HS-5 (cell line): ENCODE measurements around the gene SOCS2.

Source experiments
- DNase-seq: peaks from one replicate; pipeline ENCODE4 v3.0.0-alpha.2; 2012; ENCODE audit warnings: low read depth

Gene SOCS2

DNA sequence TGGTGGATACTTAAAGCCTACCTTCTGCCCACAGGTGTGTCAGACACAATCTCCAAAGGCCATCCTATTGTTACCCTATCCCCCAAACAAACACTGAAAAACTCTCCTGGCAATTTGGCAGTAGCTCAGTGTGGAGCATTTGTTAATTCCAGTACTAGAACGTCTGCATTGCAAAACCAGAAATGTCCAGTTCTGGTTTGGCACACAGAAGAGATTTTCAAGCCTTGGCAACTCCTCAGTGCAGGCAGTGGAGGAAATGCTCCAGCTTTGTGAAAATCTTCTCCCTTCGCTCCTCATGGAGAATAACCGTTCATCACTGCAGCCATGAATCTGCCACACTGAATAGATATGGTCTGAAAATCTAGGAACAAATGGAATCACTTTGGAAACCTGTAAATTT is 5.3 kb upstream of the SOCS2 start:
- no peak for DNase-seq

DNA sequence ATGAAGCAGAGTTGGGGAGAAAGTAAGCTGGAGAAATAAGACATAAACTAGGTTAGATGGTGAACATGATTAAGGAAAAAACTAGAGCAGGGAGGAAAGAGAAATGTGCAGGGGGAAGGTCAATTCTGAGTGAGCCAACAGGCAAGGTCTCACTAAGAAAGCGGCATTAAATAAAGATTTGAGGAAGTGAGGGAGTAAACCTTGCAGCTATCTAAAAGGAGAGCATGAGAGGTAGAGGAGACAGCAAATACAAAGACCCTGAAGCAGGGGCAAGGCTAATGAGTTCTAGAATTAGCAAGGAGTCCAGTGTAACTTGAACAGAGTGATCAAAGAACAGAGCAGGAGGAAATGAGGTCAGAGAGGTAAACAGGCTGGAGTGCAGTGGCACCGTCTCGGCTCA is 4.4 kb upstream of the SOCS2 start:
- no peak for DNase-seq

DNA sequence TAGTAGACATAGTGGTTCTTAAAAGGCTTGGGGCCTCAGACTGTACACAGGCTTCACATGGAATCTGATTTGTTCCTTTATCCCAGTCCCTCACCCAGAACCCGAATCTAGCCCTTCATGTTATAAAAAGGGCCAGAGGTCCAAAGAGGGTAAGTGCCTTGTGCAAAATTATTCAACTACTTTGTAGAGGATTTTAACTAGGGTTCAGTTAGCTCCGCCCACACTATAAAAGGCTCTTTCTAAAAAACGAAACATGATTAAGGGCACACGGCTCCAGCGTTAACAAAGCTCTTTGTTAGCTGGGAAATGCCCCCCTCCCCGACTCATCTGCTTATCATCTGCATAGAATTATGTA is 3.2 kb upstream of the SOCS2 start:
- no peak for DNase-seq

DNA sequence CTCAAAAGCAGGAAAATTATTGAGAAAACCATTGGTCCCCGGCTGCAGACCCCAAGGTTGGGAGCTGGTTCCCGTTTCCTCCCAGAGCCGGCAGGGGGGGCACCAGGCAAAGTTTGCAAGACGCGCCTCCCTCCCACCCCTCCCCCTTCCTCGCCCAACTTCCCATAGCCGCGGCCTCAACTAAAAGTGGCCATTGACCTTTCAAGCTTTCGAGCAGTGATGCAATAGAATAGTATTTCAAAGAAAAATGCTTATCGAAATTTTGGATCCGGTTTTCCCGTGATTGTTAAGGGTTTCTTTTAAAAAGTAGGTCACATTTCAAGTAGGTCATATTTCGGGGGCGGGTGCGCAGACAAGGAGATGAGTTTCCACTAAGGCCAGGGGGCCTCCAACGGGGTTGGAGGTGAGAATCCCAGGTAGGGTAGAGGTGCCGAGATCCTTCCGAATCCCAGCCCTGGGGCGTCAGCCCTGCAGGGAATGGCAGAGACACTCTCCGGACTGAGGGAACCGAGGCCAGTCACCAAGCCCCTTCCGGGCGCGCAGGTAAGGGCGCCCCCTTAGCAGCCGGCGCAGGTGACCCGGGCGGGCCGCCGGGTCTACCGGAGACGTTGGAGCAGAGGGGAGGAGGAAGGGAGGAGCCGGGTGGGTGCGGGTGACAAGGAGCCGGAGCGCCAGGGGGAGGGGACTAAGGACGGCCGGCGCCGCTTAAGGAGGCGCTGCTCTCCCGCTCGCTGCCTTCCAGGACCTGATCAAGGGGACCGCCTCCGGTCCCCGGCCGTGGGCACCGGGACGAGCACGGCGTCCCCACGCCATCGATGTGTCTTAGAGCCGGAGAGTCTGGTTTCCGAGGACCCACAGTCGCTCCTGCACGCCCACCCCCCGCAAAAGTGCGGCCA is 2.6 kb upstream of the SOCS2 start:
- DNase-seq: peak; percentile 53

DNA sequence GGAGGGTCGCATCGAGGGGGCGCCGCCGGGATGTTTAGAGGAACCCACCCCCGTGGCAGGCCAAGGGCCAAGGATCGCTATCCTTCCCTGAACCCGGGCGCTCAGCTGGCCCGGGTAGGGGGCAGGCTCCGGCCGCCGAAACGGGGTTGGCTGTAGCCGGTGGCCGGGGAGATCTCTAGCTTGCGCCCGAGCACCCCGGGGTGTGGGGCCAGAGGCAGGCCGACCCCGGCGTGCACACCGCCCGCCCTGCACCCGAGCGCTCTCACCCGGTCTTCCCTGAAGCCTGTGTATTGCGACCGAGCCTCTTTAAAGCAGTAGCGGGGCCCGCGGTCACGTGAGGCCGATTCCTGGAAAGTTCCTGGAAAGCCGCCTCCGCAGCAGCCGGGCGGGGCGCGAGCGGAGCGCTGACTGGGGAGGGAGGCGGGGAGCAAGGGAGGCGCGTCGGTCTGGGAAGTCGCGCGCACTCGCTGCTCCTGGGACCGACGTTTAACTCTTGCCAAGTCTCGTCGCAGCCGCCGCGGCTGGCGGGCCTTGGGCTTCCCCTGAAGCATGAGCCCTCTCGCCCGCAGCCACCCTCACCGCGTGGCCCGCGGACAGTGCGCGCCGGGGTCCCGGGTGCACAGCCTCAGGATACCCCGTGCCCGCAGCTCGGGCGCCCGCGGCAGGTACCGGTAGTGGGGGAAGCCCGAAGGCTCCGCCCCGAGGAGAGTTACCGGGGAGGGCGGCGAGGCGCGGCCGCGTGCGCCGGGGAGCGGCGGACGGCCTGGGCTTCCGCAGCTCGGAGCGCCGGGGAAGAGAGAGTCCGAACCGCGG is 1.7 kb upstream of the SOCS2 start:
- peak; percentile 59 for DNase-seq

DNA sequence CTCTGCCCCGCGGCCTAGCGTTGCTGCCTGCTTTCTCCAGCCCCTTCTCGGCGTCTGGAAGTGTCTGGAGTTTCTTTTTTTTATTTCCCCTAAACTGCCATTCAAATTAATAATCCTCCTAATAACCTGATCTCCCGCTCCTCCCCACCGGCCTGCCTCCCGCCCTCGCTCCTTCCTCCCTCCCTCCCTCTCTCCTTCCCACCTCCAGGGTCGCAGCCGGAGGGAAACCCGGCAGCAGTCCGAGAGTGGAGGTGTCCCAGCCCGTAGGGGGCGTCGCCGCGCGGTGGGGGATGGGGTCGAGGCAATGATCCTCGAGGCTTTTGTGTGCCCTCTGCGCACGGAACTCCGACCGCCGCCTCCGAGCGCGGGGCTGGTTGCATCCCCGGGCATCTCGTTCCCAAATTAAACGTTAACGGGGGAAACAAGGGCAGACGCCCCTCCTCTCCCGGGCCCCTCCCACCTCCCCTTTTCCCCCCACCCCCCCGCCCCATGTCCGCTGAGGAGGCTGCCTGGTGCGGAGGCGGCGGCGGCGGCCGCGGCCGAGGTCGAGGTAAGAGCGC is 1.0 kb upstream of the SOCS2 start:
- DNase-seq: no peak

DNA sequence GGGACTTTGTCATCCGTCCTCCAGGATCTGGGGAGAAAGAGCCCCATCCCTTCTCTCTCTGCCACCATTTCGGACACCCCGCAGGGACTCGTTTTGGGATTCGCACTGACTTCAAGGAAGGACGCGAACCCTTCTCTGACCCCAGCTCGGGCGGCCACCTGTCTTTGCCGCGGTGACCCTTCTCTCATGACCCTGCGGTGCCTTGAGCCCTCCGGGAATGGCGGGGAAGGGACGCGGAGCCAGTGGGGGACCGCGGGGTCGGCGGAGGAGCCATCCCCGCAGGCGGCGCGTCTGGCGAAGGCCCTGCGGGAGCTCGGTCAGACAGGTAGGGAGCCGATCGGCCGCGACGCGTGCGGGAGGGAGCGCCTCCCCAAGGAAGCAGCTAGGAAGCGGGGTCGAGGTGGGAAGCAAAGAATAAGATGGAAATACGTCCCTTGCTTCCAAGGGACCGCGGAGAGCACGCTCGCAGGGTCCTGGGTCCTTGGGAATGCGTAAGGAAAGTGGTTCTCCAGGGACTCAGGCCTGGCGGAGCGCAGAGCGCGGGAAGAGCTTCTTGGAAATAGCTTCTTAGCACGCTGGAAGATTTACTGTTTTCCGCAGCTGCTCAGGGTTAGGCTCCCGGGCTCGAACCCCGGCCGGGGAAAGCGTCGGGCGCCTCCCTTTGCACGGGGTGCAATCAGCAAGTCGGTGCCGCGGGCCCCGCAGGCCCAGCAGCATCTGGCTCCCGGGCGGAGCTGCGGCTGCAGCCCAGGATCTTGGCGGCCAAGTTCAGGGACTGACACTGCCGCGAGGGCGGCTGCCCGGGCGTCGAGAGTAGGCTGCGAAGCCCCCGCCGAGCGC is 457 bp downstream of the SOCS2 start:
- DNase-seq: no peak

DNA sequence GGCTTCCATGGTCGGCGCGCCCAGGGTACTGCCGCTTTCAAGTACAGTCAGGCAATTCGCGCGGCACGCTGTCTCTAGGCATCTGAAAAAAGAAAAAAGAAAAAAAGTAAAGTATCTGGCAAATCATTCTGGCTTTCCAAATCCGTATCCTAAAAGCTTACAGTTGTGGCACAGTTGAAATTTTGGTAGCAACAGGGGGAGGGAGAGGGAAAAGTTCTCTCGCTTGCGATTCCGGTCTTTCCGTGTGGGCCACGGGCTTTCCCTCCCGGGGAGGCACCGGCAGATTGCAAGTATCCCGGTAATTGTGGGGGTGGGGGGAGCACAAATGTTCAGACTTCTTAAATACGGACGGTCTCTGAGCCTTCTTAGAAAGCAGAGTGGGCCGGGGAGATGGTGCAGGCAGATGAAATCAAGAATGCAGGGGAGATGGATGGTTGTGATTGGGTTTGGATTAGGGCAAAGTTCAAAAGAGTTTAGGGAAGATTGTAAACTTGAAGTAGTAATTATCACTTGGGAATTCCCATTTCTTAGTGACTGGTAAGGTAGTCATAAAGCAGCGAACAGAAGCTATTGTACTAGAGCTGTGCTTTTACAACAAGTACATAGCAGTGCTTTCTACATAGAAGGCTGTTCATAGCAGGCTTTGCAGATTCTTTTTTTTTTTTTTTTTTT is 1.2 kb downstream of the SOCS2 start:
- no peak for DNase-seq

DNA sequence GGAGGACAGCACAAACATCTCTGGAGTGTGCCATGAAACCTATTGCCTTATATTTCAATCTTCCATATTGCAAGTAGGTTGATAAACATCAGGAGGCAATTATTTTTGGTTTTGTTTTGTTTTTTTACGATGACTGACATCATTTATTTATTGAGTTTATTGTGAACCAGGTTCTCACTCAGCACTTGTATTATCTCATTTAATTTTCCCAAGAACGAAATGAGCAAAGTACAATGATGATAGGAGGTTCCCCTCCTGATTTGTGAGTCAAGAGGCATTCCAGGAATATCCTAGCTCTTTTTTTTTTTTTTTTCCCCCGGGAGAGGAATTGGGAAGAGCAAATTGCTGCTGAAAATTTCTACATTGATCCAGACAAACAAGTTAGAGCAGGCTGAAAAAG is 4.7 kb downstream of the SOCS2 start:
- no peak for DNase-seq

DNA sequence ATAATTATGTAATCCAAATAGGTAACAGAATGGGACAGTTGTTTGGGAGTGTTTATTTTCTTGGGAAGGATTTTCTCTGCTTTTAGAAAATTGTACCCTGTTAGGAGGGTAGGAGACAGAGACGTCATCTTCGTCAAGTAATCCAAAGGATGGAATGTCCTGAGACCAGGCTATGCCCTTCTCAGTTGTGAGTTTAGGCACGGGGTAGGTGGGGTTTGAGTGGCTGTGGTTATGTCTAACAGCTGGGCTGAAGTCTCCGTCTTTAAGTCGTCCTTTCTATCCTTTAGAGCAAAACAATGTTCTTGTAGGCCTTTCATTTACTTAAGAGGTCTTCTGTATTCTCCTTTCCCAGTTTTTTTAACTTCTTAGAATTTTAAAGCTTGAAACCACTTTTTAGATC is 5.7 kb downstream of the SOCS2 start:
- no peak for DNase-seq

DNA sequence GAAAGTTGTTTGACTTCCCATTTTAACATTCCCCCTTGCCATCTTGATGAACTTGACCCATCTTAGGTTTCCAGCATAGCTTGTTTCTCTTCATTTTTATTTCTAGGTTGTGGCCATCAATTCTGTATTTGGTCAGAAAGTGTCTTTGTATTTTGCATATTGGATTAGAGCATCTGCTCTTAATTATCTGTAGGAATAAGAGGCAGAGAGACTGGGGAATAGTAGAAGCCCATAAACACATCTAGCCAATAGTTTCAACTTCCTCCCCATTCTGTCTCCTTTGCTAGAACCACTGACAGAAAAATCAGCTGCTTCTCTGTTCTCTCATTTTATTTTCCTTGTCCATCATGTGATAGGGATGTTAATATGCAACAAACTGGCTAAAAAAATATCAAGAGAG is 8.2 kb downstream of the SOCS2 start:
- DNase-seq: no peak

DNA sequence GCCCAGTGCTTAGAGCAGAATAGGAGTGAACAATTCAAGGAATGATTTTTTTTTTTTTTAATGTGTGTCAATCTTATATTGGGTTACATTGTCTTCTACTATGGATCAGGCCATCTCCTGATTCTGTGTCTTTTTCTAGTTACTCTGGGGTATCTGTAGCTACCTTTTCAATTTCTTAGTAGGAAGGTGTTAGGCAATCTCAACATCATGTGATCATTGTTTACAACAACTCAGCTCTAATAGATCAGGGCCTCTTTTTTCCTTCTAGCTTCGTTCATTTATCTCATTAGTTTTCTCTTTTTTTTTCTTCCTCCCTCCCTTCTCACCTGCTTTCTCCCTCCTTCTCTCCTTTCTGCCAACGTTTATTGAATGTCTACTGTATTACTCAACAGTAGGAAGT is 8.9 kb downstream of the SOCS2 start:
- no peak for DNase-seq

DNA sequence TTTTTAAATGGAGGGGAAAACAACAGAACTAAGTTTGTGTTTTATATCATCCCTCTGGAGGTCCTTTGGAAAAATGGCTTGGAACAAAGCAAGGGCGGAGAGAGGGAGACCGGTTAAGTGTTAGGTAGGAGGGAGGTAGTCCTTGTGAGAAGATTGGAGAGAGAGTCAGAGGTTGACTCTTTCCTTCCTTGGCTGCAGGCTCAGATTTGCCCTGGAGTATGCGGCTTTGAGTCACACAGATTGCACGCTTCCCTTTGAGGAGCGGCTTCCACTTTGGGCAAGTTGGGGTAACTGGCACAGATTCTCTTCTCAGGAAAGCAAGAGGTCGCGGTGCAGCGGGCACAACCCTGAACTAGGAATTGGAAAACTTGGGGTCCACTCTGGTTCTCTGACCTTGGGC is 9.9 kb downstream of the SOCS2 start:
- DNase-seq: no peak

DNA sequence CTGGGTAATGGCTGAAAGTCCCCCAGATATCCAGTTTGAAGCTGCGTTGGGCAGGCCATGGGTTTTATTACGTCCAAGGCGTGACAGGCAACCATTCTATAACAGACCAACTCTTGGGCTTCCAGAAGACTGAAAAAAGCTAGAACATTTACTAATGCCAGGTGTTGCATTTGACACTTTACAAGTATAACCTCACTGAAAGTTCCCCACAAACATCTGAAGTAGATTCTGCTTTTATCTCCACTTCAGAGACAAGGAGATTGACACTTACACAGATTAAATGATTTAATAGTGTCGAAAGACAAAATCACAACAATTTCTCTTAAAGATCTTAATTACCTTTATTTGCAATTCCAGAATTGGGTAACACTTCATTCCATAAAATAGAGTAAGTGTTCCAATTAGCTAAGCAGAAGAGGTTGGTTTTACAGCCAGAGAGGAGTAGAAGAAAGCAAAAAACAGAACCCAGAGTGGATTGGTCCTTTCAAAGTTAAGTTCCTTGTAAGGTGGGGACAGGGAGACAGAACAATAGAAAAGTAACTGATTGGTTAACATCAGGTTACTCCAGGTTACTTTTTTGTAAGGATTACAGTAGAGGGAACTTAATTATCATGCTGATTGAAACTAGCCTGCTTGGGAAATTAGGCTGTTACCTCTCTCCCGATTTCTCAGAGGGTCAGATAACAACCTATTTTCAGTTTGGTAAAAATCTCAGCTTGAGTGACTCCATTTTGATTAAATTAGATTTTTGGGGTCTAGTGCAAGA is 11.3 kb downstream of the SOCS2 start:
- no peak for DNase-seq

DNA sequence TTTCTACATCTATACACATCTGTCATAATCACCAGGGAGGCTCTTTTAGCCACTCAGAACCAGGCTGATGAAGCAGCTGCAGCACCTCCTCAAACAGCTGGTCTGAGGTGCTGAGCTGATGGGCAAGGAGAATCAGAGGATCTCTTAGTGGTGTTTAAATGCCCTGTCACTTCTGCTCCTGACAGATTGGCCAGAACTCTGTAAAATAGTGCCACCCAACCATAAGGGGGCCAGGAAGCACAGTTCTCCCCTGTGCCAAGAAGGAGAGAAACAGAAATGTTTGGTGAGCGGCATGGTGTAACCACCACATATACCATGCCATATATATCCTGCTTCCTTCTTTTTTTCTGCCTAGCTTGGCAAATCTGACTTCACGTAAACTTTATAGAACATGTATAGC is 12.8 kb downstream of the SOCS2 start:
- DNase-seq: no peak

DNA sequence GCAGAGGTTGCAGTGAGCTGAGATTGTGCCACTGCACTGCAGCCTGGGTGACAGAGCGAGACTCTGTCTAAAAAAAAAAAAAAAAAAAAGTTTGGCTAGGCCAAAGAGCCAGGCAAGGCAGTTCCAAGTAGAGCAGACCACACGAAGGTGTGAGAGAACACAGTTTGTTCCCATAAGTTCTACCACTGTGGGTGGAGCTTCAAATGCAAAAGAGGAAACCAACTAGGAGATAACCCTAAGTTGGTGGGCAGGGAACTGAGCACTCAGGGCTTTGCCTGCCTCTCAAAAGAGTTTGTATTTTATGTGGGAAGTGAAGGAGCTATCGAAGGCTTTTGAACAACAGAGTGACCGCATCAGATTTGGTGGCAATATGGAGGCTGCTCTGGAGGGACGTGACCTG is 15.1 kb downstream of the SOCS2 start:
- DNase-seq: no peak

DNA sequence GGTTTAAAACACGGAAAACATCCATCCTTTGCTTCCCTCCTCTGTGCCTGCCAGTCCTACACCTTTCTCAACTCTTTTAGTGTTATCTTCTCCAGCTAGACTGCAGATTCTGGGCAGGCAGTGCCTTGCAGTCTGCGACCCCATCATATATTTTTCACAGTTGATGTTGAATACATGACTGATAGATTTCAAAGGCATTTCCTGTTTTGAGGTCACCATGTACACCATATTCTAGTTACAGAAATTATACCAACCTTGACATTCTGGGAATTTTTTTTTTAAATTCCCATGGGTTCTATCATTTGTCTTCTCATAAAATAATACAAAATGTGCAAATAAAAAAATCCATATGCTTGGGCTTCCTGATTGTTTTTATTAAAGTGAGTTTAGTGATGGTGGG is 16.6 kb downstream of the SOCS2 start:
- no peak for DNase-seq

DNA sequence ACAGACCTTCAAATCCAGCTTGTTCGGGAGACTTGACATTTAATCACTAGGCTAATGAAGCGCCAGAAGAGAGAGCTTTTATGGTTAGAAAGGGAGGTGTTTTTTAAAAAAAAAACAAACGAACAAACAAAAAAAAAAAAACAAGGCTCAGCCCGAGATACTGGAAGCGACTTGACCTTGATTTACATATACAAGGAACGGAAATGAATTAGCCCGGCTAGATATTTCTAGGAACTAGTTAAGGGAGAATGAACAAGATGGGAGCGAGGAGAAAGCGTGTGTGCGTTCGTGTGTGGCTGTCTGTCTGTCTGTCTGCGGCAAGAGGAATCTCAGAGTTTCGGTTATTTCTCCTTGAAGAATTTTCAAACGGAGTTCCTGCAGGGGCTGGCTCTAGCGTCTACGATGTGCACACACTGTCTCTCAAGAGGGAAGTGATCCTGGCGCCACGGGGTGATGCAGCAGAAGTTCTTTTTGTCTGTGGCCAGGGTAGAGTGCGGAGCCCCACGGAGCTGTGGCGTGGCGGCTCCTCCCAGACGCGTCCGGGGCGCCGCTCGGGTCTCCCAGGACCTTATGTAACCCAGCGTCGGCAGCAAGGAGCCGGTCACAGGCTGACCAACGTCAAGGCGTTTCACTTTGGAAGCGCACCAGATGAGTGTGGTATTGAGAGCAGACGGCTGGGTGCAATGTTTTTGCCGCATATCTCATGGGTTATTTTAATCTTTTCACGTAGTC is 18.8 kb downstream of the SOCS2 start:
- DNase-seq: peak; percentile 54

DNA sequence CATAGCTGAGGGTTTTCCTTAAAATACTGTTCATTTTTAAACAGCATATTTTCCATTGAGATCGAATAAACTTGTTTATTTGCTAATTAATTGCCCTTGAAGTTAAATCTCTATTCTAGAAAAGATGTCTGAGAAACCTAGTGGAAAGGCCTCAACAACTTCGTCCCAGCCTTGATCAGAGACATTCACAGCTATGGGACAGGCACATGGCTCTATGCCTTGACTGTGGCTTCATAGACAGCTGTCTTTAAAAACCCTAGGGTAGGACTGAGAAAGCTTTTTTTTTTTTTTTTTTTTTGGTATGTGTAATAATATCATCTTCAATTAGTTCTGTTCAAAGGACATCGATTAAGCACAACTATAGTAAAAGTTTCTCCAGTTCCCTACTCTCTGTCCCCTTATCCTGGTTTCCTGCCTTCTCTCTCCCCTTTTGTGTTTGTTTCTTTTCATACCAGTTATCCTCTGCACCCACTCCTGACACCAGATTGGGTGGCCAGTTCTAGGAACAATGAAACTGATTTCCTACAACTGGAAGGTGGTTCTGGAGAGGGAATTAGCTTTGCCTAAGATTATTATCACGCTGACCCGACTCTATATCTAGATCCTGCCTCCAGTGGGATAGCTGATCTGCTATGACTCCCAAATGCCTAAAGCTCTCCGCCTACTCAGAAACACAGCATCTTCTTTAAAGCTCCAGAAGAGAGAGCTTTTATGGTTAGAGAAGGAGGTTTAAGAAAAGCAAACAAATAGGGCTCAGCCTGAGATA is 20.3 kb downstream of the SOCS2 start:
- DNase-seq: no peak
